ENCODE results near the gene ITGA1.
"Not testable (repeated sequence)": the region's sequence is repeated elsewhere in the genome, so short reads cannot be mapped to it uniquely, and the experiment has no call there.

The ITGA1 gene

GRCh38 chr5:52802272-52802973 lies 14.7 kb downstream of the ITGA1 start:
- no peak for DNase-seq

DNA sequence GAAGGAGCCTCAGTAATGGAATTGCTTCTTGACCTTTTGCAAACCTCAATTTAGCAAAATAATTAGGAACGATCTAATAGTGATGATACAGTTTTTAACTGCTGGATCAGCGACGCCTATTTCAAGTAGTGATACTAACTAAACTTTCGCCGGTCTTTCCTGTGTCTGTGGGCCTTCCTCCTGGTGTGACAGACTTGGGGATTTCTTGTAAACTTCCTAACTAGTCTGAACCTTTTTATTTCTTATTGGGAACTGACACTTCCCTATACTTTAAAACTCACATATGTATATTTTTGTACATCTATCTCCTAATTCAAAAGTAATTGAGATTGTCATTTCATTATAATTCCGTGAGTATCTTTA lies 15.2 kb downstream of the ITGA1 start:
- DNase-seq: no peak

DNA sequence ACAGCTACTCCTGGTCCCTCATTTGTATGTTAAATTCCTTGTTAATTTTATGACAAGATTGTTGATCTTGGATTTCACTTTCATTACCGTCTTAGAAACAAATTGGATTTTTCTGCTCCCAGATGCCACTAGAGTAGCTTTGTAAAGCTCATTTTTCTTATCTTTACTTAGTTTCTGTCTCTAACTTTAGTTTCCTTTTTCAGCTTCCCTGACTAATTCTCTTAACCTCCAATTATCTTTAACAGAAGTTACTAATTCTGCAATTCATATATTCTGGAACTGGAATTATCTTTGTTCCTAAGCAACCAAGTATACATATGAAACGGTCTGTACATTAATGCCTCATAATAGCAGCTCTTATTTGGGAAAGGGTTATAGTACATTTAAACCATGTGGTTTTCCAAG lies 16.7 kb downstream of the ITGA1 start:
- no peak for DNase-seq

- DNase-seq: no peak
Measured at GRCh38 chr5:52804981-52805380, 17.3 kb downstream of the ITGA1 start.

GRCh38 chr5:52805615-52806014 lies 17.9 kb downstream of the ITGA1 start:
- no peak for DNase-seq

- no peak for DNase-seq
Measured at GRCh38 chr5:52807037-52807436, 19.3 kb downstream of the ITGA1 start.

GRCh38 chr5:52807723-52808122 lies 20.0 kb downstream of the ITGA1 start:
- no peak for DNase-seq

- DNase-seq: no peak
Measured at GRCh38 chr5:52808316-52808901, 20.7 kb downstream of the ITGA1 start.

DNA sequence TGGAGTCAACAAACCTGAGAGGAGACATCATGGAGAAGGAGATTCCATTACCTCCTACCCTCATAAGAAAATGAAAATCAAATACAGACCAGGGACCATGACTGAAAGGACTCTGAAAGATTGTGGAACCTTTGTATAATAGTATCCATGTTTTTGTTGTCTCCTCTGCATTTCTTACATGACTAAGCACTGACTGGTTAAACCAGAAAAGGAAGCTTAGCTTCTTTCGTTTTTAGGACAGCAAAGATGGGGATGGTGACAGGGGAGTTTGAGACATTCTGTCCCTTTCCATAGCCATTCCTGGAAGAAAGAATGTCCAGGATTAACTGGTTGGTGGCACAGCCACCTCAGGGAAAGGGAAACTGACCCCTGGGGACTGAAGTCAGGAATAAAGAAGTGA lies 22.2 kb downstream of the ITGA1 start:
- DNase-seq: peak; percentile 7 to 43

DNA sequence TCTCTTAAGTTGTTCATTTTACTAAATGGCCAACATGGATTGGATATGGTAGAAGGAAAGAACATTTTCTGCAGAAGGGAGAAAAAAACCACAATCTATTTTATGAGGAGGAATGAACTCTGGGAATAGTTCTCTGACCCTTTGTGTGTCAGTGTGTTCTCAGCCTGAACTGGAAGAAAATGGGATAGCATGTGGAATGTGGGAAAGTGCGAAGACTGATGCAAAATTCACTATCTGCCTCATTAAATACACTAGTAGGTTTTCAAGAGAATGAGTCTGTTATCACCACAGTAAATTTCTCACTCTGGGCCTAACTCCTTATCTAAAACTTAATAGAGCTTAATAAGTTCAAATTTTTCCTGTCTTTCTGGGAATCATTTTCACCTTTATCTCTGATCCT lies 22.7 kb downstream of the ITGA1 start:
- DNase-seq: no peak

GRCh38 chr5:52811067-52811749 lies 23.5 kb downstream of the ITGA1 start:
- DNase-seq: peak in 1 of 2 donors; percentile 38

DNA sequence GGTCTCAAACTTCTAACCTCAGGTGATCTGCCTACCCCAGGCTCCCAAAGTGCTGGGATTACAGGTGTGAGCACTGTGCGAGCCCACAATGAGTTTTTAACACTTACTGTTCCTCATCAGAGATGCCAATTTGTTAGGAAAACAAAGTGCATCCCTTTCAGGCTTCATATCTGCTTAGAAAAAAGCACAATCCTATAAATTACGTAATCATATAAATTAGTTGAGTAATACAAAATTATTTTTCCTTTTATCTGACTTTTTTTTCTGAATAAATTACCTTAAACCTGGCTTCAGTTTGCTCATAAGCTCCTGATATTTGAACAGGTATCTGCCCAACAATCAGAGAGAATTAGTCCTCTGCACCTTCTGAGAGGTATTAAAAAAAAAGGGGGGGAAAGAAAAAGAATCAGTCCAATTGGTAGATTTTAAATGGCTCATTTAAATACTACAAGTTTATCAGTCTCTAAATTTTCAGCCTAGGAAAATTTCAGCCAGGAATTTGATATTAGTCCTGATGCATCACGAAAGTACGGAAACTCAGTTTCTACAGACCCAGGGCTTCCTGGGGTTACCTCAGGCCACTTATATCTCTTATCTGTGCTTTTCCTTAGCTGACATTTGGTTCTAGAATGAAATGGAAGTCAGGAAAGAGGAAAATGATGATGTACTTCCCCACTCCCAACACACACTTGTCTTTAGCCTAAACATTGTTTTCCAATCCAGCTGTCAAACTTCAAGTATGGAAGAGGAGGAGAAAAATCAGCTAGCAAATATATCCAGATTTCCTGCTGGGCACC lies 26.8 kb downstream of the ITGA1 start:
- no peak for DNase-seq

GRCh38 chr5:52817818-52818217 lies 30.1 kb downstream of the ITGA1 start:
- no peak for DNase-seq

DNA sequence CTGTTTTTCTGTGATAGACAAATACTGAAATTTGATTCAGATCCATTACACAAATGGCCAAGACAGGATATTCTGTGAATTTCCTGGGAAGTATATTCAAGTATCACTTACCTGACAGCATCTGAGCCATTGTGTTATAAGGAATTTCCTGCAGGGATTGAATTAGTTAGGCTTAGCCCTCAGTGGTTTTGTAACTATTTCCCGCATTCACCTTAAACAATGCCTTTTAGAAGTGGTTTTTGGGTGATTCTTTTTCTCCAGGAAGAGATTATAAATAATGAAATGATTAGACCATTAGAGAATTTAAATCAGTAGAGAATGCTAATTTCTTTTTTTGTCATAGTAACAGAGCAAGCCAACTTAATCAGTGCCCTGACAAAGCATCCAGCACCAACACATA lies 30.6 kb downstream of the ITGA1 start:
- DNase-seq: no peak

DNA sequence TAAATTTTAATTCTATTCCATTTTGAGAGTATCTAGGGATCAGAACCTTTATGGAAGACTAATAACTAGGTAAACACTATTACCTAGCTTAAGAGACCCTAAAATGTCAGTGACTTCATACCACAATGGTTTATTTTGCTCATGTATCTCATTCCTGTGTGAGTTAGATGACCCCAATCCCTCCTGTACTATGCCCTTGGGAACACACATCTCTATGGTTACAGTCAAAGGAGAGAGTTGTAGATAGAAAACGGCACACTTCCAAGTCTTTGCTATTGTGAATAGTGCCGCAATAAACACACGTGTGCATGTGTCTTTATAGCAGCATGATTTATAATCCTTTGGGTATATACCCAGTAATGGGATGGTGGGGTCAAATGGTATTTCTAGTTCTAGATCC lies 31.1 kb downstream of the ITGA1 start:
- not testable (repeated sequence) for DNase-seq

DNA sequence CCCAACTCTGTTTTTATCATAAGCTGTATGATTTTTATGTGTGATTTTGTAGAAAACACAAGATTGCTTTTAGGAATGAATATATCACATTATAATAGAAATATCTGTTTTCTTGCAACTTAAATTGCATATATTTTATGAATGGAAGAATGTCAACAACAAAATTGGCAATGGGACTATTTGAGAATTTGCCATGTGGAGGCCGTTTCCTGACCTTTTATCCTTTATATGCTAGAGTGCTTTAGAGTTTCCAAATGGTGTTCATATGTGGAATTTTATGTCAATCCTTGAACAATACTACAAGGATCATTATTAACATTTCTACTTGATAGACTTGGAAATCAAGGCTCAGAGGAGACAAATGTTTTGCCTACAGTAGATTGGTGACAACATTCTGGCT lies 34.2 kb downstream of the ITGA1 start:
- no peak for DNase-seq

DNA sequence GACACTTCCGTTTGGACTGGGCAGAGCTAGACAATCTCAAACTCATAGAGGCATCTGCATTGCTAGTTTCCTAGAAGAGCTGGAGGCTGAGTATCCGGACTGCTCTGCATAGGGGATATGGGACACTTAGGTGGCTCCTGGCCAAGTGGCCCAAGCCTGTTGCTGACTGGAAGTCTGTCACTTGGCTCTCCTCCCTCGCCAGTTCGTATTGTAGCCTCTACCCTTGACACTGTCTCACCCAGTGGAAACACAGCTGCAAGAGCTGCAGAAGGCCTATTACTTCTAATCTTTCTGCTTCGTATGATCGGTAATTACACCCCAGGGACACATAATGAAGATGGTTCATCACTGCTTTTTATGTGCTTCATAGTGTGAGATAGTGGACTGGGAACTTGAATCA lies 34.7 kb downstream of the ITGA1 start:
- no peak for DNase-seq

GRCh38 chr5:52824827-52825226 lies 37.1 kb downstream of the ITGA1 start:
- DNase-seq: no peak

GRCh38 chr5:52825826-52826225 lies 38.1 kb downstream of the ITGA1 start:
- DNase-seq: no peak

- no peak for DNase-seq
Measured at GRCh38 chr5:52827815-52828214, 40.1 kb downstream of the ITGA1 start.

- no peak for DNase-seq
Measured at GRCh38 chr5:52829664-52830063, 41.9 kb downstream of the ITGA1 start.

DNA sequence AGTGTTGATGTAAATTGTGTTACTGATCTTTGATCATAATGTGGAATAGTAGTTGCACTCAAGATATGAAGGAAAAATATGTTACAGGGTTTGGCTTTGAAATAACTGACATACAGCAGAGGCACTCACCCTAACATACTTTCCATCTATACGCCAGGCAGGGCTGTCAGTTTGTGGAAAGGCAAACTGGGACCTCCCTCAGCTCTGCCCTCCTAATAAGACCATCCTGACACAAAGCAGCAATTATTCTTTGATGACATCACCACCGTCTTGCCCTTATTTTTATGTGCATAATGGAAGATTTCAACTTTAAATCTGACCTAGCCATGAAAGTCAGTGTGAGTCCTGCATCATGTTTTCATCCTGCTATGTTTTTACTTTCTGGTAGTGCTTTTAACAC lies 42.9 kb downstream of the ITGA1 start:
- no peak for DNase-seq

- DNase-seq: no peak
Measured at GRCh38 chr5:52831786-52832511, 44.2 kb downstream of the ITGA1 start.

Data from bone marrow (tissue), 2 donors.